NCI-H69 (cell line): ENCODE results near the gene SRP19.
"Not testable (repeated sequence)": the region's sequence is repeated elsewhere in the genome, so short reads cannot be mapped to it uniquely, and the experiment has no call there.

Source experiments
- DNase-seq: peaks from one replicate; lab custom pipeline; 2025; lab: John Stamatoyannopoulos, UW

SRP19 gene

DNA sequence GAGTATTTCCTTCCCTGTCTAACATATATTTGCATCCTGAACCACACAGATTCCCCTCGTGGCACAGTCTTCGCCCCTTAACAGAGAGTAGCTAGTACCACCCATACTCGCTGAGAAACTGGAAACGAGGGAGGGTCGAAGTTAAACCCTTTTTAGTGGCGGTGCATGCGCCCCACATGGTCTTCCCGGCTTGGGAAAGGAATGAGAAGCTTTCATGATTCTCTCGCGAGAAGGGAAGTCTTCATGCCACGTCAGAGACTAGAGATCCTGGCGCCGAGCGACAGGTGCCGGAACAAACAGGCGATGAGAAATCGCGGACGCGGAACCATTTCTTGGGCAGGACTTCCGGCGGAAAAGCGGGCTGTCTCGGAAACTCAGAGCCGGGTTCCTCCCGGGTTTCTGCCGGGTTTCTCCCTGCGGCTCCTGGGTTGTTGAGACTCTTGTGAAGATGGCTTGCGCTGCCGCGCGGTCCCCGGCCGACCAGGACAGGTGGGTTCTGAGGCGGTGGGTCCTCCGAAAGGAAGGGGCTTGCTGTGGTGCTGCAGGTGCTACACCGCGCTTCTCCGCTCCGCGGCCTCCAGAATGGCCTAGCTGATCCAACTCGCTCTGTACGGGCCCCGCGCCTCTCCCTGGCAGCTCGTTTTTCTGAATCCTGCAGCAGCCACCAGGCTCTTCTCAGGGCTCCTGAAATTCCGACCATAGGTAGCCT lies at the start of gene SRP19:
Gene SRP19, plus strand, starts transcription at position 359 of the 709 bp plus-strand sequence. Its CDS starts 90 bp downstream, at position 449.
- peak; percentile 99 for DNase-seq

DNA sequence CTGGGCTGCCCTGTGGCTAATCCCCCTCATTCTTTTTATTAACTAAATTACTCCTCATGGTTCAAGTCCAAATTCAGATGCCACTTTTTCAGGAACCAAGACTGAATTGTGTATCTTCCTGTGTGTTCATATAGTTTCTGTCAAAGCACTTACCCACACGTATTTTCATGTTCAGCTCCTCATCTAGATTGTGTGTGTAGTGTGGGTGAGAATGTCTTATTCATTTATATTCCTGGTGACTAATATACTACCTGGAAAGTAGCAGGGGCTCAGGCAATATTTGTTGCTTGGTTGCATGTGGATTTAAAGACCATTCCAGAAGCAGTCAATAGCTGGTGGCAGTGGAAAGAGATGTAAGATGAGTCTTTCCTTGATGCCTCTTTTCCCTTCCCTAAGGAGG lies 48.5 kb upstream of the SRP19 start:
- no peak for DNase-seq

DNA sequence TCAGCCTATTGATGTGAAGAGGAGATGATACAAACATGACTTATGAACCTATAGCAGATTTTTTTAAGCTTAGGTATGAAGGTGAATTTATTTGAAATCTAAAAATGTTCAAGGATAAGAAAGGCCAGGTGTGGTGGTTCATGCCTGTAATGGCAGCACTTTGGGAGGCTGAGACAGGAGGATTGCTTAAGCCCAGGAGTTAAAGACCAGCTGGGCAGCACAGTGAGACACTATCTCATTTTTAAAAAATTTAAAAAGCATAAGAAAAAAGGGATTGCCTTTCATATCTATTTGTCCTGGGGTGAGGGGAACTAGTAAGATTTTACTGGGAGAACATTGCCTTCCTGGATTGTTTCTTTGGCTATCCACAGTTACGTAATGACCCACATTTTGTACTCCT lies 40.8 kb upstream of the SRP19 start:
- DNase-seq: no peak

DNA sequence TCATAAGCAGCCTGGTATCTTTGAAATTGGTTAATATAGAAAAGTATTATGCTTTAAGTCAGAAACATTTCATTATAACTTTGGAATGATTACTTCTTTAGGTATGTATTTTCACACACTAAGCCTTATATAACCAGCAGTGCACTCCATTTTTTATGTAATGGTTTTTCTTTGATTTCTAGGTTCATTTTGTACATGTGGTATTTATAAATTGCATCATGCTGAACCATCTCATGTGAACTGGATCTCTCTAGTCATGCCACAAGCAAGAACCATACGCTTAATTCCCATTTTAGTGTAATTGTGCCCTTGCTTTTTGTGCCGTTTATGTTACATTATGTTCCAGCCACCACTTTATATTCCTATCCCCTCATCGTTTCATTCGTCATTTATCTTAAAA lies 38.6 kb upstream of the SRP19 start:
- DNase-seq: no peak

DNA sequence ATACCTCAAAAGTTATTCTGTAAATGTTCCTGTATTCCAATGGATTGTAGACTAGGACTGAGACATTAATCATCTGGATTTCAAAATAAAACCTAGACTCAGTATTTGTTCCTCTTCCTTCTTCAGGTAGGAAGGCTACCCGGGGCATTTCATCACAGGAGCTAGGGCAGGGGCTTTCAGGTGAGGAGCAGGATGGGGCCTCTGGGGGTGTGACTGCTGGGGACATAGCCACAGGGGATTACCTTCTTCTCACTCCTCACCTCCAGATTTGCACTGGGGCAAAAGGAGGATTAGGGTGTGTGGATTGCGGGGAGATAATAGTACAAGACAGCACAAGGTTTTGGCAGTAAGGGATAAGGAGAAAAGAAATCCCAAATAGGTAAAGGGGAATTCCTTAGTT lies 37.9 kb upstream of the SRP19 start:
- no peak for DNase-seq

DNA sequence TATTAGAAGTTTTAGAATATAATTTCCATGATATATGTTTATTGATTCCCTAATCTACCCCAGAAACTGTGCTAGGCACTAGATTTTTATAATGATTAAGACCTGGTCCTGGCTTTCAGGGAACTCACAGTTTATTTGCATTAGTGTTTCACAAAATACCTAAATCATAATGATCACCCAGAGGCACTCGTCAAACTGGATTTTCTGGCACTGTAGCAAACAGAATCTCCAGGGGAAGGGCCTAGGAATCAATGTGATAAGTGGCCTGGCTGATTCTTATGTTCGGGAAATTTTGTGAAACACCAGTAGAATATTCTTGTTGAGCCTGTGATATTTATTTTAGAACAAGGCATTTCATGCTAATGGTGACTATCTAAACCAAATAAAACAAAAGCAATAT lies 37.4 kb upstream of the SRP19 start:
- DNase-seq: no peak

DNA sequence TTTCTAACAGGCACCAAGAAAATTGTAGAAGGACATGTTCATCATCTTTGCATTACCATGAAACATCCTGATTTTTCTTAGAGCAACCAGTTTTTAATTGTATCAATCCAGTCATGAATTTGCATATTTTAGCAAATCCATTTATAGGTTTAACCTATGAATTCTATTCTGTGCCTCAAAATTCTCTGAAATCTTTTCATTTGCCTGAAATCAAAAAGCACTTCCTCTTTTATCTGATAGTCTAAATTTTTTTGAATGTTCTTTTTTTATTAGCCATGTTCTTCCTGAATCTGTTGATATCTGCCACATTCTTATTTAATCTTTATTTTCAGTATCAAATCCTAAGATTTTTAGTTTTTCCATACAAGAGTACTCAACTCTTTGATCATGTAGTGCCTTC lies 36.9 kb upstream of the SRP19 start:
- no peak for DNase-seq

DNA sequence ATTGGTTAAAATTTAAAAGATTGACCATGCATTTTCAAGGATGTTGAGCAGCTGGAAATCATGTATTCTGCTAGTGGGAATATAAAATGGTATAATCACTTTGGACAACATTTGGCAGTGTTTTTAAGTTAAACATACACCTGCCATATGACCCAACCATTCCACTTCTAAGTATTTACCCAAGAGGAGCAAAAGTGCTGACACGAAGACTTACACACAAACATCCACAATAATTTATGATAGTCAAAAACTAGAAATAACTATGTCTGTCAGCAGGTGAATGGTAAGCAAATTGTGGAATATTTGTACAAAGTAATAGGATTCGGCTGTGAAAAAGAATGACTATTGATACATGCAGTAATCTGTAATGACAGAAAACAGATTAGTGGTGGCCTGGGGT lies 30.7 kb upstream of the SRP19 start:
- DNase-seq: no peak

DNA sequence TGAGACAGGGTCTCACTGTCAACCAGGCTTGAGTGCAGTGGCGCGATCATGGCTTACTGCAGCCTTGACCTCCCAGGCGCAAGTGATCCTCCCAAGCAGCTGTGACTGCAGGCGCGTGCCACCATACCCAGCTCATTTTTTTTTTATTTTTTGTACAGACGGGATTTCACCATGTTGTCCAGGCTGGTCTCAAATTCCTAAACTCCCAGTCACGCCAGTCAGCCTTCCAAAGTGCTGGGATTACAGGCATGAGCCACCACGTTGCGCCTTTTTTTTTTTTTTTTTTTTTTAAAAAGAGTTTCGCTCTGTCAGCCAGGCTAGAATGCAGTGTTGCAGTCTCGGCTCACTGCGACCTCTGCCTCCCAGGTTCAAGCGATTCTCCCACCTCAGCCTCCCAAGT lies 27.1 kb upstream of the SRP19 start:
- no peak for DNase-seq

DNA sequence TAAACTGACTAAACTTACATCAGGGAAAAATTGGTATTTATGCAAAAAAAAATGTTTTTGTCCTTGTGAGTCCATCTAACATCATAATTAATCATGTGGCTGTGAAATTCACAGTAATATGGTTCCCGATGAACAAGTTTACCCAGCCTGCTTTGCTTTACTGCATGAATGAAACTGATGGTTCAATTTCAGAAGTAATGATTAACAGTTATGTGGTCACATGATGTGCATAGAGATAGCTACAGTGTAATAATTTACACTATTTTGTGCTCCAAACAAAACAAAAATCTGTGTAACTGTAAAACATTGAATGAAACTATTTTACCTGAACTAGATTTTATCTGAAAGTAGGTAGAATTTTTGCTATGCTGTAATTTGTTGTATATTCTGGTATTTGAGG lies 16.6 kb upstream of the SRP19 start:
- DNase-seq: no peak

DNA sequence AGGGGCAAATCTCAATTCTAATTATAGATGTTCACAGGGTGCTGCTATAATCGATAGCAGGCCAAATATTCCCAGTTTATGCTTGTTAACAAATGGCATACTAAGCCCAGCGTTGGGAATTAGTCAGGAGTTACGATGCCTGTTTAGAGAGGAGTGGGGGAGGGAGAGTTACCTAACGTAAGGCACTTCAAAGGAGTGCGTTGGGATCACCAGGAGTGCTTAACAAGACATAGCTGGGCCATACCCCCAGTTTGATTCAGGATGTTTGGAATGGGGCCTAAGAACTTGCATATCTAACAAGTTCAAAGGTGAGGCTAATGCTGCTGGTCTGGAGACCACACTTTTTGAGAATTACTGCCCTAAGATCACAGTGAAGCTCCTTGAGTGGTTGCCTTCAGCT lies 14.5 kb upstream of the SRP19 start:
- no peak for DNase-seq

DNA sequence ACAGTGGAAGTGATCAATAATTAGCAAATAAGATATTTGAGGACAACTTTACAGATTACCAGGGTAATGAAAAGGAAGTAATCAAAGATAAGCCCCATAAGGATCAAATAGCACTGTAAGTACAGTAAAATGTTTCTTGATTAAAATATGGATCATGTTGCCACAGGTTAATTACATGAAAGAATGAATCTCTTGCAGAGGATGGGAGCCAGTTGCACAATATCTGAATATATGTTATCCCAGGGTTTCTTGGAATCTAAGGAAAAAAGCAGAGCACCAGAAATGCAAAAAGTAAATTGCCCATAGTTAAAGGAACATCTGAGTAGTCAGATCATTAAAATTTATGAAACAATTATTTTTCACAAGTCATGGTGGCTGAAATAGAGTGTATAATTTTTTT lies 13.8 kb upstream of the SRP19 start:
- no peak for DNase-seq

DNA sequence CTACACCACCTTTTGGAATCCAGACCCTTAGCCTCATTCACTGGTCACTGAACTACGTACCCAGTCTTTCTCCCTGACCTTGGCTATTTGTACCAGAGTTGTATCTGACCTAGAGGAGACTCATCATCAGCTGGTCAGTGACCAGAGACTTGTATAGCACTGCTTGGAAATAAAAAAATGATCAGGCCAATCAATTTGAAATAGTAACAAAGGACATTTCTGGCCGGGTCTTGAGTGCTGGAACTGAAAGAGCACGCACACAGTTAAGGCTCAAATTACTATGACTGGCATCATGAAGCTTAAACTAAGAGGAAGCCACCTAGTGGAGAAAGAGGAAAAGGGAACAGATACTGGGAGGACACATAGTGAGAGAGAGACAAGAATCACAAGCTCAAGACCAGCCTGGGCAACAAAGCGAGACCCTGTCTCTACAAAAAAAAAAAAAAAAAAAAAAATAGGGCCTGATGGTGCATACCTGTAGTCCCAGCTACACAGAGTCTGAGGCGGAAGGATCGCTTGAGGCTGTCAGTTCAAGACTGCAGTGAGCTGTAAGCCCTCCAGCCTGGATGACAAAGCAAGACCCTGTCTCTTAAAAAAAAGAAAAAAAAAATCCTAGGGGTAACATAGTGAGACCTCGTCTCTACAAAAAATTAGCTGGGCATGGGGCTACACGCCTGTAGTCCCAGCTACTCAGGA lies 12.8 kb upstream of the SRP19 start:
- DNase-seq: peak; percentile 87

DNA sequence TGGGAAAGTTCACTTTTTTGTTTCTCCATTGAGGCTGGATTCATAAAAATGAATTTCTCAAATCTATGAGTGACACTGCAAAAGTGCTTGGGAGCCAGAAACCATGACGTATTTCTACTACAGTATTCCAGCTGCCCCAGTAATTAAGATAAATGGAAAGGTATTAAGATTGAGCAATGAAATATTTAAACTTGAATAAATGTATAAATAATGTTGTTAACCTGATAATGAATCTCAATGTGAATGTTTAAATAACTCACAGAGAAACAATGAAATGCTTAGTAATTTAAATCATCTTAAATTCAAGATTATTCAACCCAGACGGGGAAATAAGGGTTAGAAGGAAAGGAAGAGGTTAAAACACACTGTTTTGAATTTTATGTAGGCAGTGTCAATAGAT lies 11.2 kb upstream of the SRP19 start:
- no peak for DNase-seq

DNA sequence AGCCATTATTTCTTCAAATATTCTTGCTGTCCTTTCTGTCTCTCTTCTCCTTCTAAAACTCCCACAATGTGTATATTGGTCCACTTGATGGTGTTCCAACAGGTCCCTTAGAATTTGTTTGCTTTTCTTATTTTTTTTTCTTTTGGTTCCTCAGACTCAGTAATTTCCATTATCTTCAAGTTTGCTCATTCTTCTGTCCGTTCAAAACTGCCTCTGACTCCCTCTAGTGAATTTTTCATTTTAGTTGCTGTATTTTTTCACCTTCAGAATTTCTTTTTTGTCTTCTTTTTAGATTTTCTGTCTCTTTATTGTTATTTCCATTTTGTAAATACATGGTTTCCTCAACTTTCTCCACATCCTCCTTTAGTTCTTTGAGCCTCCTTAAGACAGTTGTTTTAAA lies 6.4 kb upstream of the SRP19 start:
- no peak for DNase-seq

DNA sequence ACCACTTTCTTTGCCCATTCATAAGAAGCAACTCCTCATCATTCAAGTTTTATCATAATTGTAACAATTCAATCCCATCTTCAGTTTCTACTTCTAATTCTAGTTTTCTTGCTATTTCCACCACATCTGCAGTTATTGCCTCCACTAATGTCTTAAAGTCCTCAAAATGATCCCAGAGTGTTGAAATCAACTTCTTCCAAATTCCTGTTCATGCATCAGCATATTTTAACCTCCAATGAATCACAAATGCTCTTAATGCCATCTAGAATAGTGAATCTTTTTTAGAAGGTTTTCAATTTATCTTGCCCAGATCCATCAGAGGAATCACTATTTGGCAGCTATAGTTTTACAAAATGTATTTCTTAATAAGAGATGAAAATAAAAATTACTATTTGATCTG lies 3.2 kb upstream of the SRP19 start:
- DNase-seq: no peak

DNA sequence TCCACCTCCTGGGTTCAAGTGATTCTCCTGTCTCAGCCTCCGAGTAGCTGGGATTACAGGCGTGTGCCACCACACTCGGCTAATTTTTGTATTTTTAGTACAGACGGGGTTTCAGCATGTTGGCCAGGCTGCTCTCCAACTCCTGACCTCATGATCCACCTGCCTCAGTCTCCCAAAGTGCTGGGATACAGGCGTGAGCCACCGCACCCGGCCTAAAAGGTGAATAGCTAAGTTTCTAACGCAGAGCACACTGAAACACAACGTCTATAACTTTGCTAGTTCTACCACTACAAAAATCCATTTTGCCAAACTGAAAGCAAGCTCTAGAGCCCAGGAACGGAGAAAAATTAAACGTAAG lies 537 bp upstream of the SRP19 start:
- not testable (repeated sequence) for DNase-seq

DNA sequence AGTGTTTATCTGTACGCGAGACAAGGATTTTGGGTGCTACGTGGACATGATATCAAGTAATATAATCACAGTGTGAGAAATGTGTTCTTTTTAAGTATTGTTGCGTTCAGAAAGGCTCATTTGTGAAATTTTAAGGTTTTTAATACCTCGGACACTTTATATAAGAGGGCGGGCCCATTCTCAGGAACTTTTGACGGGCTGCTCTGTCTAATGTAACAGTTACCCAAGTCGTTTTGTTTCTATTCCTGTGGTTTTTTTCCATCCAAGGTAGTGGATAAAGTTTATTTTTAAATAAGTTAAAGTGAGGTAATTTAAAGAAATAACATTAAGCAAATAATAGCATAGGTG lies 525 bp downstream of the SRP19 start:
- no peak for DNase-seq

DNA sequence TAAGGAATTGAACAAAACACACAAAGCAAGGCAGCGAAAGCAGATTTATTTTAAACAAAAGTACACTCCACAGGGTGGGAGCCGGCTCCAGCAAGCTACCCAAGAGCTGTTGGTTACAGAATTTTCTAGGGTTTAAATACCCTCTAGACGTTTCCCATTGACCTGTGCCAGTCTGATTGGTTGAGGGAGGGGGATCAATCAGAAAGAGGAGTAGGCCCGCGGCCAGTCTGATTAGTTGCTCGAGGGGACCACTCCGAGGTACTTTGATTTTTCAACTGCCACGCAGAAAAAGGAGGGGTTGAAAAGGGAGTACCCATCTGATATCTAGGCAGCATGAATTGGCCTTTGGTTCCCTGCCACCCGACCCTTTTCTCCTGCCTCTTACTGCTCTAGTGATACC lies 998 bp downstream of the SRP19 start:
- DNase-seq: peak; percentile 37

DNA sequence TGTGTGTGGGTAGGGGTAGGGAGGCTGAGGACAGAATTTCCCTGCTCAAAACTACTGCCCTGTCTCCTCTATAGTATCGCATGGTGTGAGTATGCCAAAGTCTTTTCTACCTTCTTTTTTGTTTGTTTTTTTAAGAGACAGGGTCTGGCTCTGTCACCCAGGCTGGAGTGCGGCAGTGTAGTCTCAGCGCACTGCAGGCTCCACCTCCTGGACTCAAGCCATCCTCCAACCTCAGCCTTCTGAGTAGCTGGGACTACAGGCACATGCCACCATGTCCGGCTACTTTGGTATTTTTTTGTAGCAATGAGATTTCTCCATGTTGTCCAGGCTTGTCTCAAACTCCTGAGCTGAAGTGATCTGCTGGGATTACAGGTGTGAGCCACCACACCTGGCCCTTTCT lies 2.5 kb downstream of the SRP19 start:
- DNase-seq: no peak

DNA sequence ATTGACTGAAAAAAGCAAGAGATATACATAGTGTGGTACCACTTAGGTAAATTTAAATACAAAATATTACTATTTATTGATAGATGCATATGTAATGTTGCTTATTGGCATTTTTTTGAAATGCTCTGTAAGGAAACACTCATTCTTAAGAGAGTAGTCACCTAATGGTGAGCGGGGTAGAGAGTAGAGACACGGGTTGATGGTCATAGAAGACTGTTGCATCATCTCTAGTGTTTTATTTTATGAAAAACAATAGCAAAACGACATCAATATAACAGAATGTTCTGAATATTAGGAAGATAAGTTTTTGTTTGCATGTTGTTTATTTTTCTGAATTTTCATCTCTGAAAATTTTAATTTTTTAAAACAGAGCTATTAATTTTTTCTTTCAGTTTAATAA lies 4.0 kb downstream of the SRP19 start:
- DNase-seq: no peak

DNA sequence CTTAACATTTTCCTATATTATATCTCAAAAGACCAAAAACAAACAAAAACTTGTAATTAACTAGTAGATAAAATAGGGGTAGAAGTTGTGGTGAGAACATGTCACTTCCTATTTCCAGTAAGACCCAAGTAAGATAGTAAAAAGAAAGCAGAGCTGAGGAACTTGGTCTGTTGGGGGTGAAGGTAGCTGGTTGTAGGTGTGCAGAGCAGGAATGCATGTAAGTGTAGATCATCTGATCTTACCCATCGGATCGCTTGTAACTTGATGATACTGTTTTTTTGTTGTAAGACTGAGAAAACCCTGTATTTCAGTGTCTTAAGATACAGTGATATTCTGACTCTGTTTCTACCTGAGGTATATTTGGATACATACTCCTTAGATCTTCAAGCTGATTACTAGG lies 5.7 kb downstream of the SRP19 start:
- DNase-seq: no peak

DNA sequence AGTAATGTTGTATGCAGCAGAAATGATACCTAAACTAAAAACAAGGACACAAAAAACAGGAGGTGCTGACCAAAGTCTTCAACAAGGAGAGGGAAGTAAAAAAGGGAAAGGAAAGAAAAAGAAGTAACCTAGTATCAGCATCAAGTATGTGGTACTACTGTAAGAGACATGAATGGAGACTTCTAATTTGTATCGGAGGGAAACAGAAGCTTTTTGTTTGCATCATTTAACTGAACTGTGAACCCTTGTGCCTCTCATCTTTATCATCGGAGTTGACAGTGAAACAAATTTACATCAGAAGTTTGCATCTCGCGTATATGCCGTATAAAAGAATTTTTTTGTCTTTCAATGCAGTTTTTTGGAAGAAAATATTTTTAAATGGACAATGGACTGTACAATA lies 6.3 kb downstream of the SRP19 start:
- no peak for DNase-seq

DNA sequence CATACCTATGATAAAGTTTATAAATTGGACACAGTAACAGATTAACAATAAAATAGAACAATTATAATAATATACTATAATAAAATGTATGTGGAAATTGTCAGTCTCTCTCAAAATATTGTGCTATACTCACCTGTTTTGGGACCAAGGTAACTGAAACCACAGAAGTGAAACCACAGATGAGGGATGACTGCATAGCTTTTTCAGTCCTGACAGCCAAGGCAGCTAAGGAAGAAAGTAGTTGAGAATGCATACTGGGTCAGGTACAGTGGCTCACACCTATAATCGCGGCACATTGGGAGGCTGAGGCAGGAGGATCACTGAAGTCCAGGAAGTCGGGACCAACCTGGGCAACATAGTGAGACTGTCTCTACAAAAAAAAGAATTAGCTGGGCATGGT lies 8.9 kb downstream of the SRP19 start:
- no peak for DNase-seq
